Measurements from ENCODE around the gene RXFP2.

- TF ChIP-seq CTCF (IDR thresholded peaks at IDR 0.05; ENCODE audit: extremely low read depth in 1 of 2, insufficient read depth in 1 of 2, low read depth in 1 of 2, low read length in 2 of 2), result no peak
- TF ChIP-seq POLR2A (IDR thresholded peaks at IDR 0.05; ENCODE audit: low read depth, low read length), result no peak
- no peak for TF ChIP-seq MAX (IDR thresholded peaks at IDR 0.05; ENCODE audit: insufficient read depth, insufficient read length)
- TF ChIP-seq EZH2 (IDR thresholded peaks at IDR 0.05; ENCODE audit: borderline replicate concordance, low read depth, low read length, severe bottlenecking), result no peak
- no peak for TF ChIP-seq GATA2 (IDR thresholded peaks at IDR 0.05; ENCODE audit: insufficient read depth, insufficient read length, low read depth, low read length)
Measured at GRCh38 chr13:31749929-31750328, 10.6 kb downstream of the RXFP2 start.

Data from endothelial cell of umbilical vein (primary cell).